GM12874 (cell line): ENCODE data around the gene CREBRF.

Source experiments
- TF ChIP-seq, protein P1 (sequence below): IDR thresholded peaks from 2 replicates; pipeline ENCODE4 v1.5.1; 2011; ENCODE audit warnings: low read depth, mild to moderate bottlenecking, control low read depth, low read length, moderate library complexity; ENCODE audit not compliant: insufficient read depth

The CREBRF gene

DNA sequence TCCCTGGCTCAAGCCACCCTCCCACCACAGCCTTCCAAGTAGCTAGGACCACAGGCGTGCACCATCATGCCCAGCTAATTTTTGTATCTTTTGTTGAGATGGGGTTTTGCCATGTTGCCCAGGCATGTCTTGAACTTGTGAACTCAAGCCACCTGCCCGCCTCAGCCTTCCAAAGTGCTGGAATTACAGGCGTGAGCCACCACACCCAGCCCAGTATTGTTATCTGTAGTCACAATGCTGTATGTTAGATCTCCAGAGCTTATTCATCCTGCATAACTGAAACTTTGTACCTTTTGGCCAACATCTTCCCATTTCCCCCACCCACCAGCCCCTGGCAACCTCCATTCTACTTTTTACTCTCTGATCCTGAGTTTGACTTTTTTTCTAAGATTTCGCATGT is 37.5 kb downstream of the CREBRF start:
- TF ChIP-seq, protein P1, sequence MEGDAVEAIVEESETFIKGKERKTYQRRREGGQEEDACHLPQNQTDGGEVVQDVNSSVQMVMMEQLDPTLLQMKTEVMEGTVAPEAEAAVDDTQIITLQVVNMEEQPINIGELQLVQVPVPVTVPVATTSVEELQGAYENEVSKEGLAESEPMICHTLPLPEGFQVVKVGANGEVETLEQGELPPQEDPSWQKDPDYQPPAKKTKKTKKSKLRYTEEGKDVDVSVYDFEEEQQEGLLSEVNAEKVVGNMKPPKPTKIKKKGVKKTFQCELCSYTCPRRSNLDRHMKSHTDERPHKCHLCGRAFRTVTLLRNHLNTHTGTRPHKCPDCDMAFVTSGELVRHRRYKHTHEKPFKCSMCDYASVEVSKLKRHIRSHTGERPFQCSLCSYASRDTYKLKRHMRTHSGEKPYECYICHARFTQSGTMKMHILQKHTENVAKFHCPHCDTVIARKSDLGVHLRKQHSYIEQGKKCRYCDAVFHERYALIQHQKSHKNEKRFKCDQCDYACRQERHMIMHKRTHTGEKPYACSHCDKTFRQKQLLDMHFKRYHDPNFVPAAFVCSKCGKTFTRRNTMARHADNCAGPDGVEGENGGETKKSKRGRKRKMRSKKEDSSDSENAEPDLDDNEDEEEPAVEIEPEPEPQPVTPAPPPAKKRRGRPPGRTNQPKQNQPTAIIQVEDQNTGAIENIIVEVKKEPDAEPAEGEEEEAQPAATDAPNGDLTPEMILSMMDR: no peak

DNA sequence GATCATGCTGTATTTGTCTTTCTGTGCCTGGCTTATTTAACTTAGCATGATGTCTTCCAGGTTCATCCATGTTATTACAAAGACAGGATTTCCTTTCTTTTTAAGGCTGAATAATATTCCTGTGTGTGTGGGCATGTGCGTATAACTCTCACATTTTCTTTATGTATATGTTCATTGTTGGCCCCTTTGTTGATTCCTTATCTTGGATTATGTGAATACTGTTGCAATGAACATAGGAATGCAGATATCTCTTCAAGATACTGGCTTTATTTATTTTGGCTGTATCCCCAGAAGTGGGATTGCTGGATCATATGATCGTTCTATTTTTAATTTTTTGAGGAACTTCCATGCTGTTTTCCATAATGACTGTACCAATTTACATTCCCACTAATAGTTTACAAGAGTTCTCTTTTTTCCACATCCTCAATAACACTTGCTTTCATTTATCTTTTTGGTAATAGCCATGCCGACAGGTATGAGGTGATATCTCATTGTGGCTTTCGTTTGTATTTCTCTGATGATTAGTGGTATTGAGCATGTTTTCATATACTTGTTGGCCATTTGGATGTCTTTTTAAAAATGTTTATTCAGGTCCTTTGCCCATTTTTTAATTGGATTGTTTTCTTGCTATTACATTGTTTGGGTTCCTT is 38.0 kb downstream of the CREBRF start:
- TF ChIP-seq, protein P1: no peak

DNA sequence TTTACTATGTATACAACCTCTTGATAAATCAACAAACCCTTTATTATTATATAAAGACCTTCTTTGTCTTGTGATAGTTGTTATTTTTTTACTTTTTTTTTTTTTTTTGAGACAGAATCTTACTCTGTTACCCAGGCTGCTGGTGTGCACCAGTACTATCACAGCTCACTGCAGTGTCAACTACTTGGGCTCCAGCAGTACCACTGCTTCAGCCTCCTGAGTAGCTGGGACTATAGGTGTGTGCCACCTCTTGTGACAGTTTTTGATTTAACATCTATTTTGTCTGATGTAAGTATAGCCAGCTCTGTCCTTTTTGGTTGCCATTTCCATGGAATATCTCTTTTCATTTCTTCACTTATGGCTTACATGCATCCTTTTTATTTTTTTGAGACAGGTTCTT is 42.6 kb downstream of the CREBRF start:
- TF ChIP-seq, protein P1: no peak

DNA sequence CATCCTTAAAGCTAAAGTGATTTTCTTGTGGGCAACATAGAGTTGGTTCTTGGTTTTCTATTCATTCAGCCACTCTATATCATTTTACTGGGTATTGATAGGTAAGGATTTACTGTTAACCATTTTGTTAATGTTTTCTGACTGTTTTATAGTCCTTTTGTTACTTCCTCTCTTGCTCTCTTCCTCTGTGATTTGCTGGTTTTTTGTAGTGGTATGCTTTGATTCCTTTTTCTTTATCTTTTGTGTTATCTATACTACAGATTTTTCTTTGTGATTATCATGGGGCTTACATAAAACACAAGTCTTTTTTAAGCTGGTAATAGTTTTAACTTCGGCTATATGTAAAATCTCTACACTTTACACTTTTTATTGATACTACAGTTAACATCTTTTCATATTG is 43.3 kb downstream of the CREBRF start:
- TF ChIP-seq, protein P1: no peak

DNA sequence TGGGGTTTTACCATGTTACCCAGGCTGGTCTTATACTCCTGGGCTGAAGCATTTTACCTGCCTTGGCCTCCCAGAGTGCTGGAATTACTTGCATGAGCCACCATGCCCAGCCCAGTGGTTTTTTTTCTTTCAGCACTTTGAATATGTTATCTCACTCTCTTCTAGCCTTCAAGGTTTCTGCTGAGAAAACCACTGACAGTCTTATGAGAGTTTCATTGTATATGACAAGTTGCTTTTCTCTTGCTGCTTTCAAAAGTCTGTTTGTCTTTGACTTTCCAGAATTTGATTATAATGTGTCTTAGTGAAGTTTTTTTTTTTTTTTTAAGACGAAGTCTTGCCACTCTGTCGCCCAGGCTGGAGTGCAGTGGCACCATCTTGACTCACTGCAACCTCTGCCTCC is 45.1 kb downstream of the CREBRF start:
- TF ChIP-seq, protein P1: no peak

DNA sequence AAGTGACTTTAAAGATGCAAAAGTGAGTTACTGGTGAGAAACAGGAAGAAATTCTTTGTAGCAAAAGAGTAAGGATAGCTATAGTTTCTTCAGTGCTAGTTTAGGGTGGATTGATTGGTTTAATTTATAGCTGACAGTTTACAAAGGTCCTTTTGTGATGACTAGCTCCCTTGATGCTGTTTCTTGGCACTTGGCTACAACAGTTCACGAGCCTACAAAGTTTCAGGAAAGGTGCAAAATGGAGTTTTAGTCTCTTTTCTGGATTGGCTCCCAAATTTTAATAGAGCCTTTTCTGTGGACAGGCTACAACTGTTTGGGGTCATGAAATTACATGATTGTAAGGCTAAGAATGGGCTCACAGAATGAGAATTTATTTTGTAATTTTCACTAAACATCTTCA is 47.3 kb downstream of the CREBRF start:
- TF ChIP-seq, protein P1: no peak

DNA sequence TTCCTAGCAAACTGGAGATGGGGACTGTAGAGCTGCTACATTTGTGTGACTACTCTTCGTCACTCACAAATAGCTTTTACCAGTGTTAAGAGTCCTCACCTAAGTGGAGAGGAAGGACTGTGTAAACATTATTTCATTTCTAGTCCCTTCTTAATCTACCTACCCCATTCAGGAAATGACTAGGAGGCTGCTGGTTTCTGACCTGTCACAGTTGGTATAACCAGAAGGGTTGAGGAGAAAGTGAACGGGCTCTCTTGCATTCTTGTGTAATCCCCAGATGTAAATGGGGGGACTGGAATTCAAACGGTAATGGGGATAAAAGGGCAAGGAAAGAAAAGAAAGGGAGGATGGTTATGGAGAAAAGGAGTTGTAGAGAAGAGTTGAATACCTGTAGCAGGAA is 52.8 kb downstream of the CREBRF start:
- TF ChIP-seq, protein P1: no peak
